Caco-2 (cell line): Measurements from ENCODE around the gene AKAP1. TPM values are rescaled to one million over a fixed set of nuclear protein-coding genes. Genes with fewer than 3 reads are reported as not detected.
A peak's percentile ranks its signal among the peaks of the same experiment; 100 is the strongest.

Source experiments
- Bru-seq: library from RNA; stranded (reverse); fragments of 400-500 nt; gene quantifications from one replicate; lab custom pipeline; 2021; lab: Mats Ljungman, UMichigan
- BruChase-seq, 2 experiments: library from RNA; stranded (reverse); fragments of 400-500 nt; gene quantifications; one replicate each; lab custom pipeline; 2021; lab: Mats Ljungman, UMichigan
- BruUV-seq: library from RNA; stranded (reverse); fragments of 400-500 nt; replicated peaks from 2 replicates; lab custom pipeline; 2021; lab: Mats Ljungman, UMichigan
- CTCF ChIA-PET: fragments of 300-600 bp; sonication (Branson Sonifier 250); formaldehyde crosslinking; loops from one replicate; lab custom pipeline; 2022; ENCODE audit warnings: antibody characterized with exemption; lab: Charles Lee
- POLR2A ChIA-PET: fragments of 300-600 bp; sonication (Branson Sonifier 250); formaldehyde crosslinking; loops from one replicate; lab custom pipeline; 2022; ENCODE audit warnings: antibody characterized with exemption; lab: Charles Lee
- DNase-seq, 2 experiments: peaks; one replicate each; pipeline versions ENCODE4 v3.0.0 to v3.0.0-alpha.2; 2020 to 2022
- H3K27me3 ChIP-seq: replicated peaks from 2 replicates; pipeline ENCODE4 v1.6.0; 2011; ENCODE audit warnings: low read length; ENCODE audit not compliant: control insufficient read depth, insufficient read depth
- H3K36me3 ChIP-seq: 2 replicates; pipeline ENCODE4 v1.5.1; 2011; ENCODE audit warnings: low read length; ENCODE audit not compliant: control insufficient read depth, insufficient read depth
- H3K4me1 ChIP-seq: fragments of 250-450 bp; sonication (Bioruptor Pico); 2 replicates; pipeline ENCODE4 v1.5.1; 2020; ENCODE audit warnings: mild to moderate bottlenecking
- H3K4me3 ChIP-seq: 2 replicates; pipeline ENCODE4 v1.5.1; 2011; ENCODE audit warnings: low read depth, mild to moderate bottlenecking, control low read depth, low read length
- H3K9me3 ChIP-seq: fragments of 250-450 bp; sonication (Bioruptor Pico); 2 replicates; pipeline ENCODE4 v1.5.1; 2020; ENCODE audit warnings: mild to moderate bottlenecking, moderate library complexity
- H3K27ac Mint-ChIP-seq: one replicate; pipeline ENCODE4 v1.8.0; 2022; ENCODE audit warnings: mixed read lengths; ENCODE audit not compliant: unreplicated experiment
- H3K27me3 Mint-ChIP-seq: one replicate; pipeline ENCODE4 v1.8.0; 2022; ENCODE audit warnings: mixed read lengths; ENCODE audit not compliant: insufficient read depth, unreplicated experiment
- H3K36me3 Mint-ChIP-seq: one replicate; pipeline ENCODE4 v1.8.0; 2022; ENCODE audit warnings: mild to moderate bottlenecking, mixed read lengths; ENCODE audit not compliant: insufficient read depth, unreplicated experiment
- H3K4me1 Mint-ChIP-seq: one replicate; pipeline ENCODE4 v1.8.0; 2022; ENCODE audit warnings: low read depth, mixed read lengths; ENCODE audit not compliant: unreplicated experiment
- H3K4me3 Mint-ChIP-seq: one replicate; pipeline ENCODE4 v1.8.0; 2022; ENCODE audit warnings: mild to moderate bottlenecking, moderate library complexity, mixed read lengths; ENCODE audit not compliant: unreplicated experiment
- H3K9me3 Mint-ChIP-seq: one replicate; pipeline ENCODE4 v1.8.0; 2022; ENCODE audit warnings: mixed read lengths; ENCODE audit not compliant: unreplicated experiment
- CTCF ChIP-seq, 2 experiments: fragments of 200-600 bp in 1 of 2; IDR thresholded peaks; 1 replicate in 1 of 2; 2 replicates in 1 of 2; pipeline versions ENCODE4 v1.5.1 to v1.8.0; 2011 to 2022; ENCODE audit warnings: antibody characterized with exemption in 1 of 2, control low read depth in 1 of 2, inconsistent platforms in 1 of 2, low read depth in 1 of 2, low read length in 1 of 2, mild to moderate bottlenecking in 1 of 2, moderate library complexity in 1 of 2; ENCODE audit not compliant: insufficient read depth in 1 of 2, severe bottlenecking in 1 of 2, unreplicated experiment in 1 of 2
- intact Hi-C: fragments of 100-400 bp; cut with micrococcal nuclease; formaldehyde crosslinking; loops from one replicate; pipeline ENCODE4 v1.10.0; 2022; ENCODE audit not compliant: unreplicated experiment
- long read RNA-seq: library from polyadenylated mRNA; stranded (forward); transcript quantifications from one replicate; pipeline ENCODE4 v2.0.0, GENCODE V29; 2022
- total RNA-seq: library from RNA; stranded (reverse); gene quantifications from 2 replicates; pipeline ENCODE4 v1.2.3, GENCODE V29; 2022

Gene AKAP1
- total RNA-seq: 87.1 and 87.2 TPM in 2 replicates
- Bru-seq, nascent RNA: percentile 89 among the genes with signal in this experiment
- BruChase-seq, experiment 1, labeled RNA remaining after a 2-hour chase: percentile 94 among the genes with signal in this experiment
- percentile 93 among the genes with signal in this experiment for BruChase-seq, experiment 2, labeled RNA remaining after a 6-hour chase
- long read RNA-seq, transcript AKAP1-202 (11 exons, 3,970 nt): major isoform, 124 of 176 reads
- long read RNA-seq, partial matches to known transcripts: 34 of 176 reads
- long read RNA-seq, other reads (novel, unspliced or antisense): 18 of 176 reads

DNA sequence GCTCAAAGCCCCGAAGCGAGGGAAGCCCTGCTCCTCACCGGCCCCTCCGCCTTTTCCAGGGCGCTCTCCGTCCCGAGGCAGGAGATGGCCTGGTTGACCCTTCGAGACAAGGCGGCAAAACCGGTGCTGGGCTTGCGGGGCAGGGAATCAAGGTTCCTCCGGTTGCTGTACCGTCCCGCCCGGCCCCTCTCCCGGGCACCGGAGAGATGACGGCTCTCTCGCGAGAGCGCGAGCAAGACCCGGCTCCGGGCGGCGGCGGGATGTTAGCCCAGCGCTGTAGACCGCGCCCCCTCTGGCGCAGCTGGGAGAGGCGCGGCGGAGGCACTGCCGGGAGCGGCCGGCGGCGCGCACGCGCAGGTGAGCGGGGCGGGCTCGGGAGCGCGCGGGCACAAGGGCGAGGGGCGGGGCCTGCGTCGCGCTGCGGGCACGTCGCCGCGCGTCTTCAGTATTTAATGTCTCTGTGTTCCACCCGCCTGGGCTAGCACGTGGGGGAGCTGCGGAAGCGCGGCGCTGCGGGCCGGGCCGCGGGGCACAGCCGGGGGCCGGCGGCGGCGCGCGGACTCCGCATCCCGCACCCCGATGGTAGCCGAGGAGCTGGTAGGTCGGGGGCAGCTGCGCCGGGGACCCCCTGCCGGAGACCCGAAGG, at the start of gene AKAP1:
Gene AKAP1 (plus strand): TSS at position 445 of the 646 bp plus-strand sequence. CDS start 20,219 bp downstream, outside the sequence.
- H3K36me3 ChIP-seq: peaks cover 2% of the 10 kb centered on the region; the same call in 1 of the 2 replicates
- no peaks in the 10 kb centered on the region for H3K27me3 Mint-ChIP-seq
- intact Hi-C loops: loop anchor here (10.0 kb wide), 2 partner anchors 120 to 250 kb away; partner anchors contain the start of genes C17orf67, COIL and DGKE
- TF ChIP-seq CTCF (IDR thresholded peaks at IDR 0.05; ENCODE audit: insufficient read depth in 1 of 2, low read depth in 1 of 2, low read length in 1 of 2, severe bottlenecking in 1 of 2, unreplicated experiment in 1 of 2): peak in 1 of 2 experiments; percentile 26
- H3K36me3 Mint-ChIP-seq: peaks cover 11% of the 10 kb centered on the region
- peak within 1 kb of the TSS; percentile 90 for H3K4me3 Mint-ChIP-seq
- POLR2A ChIA-PET: interaction anchor here (0.6 to 1.8 kb wide), 3 partner anchors 23 to 251 kb away, joined by 3 to 7 read pairs (median 5); partner anchors contain the start of genes C17orf67, DGKE and SCPEP1
- peak within 1 kb of the TSS; percentile 90 for H3K27ac Mint-ChIP-seq
- CTCF ChIA-PET: interaction anchor here (0.5 to 1.0 kb wide), 5 partner anchors 9 to 107 kb away, joined by 3 read pairs; partner anchors contain the start of gene SCPEP1
- no TSS peak for BruUV-seq
- H3K27me3 ChIP-seq: no peaks in the 10 kb centered on the region
- peak within 1 kb of the TSS; percentile 89 for H3K4me3 ChIP-seq
- H3K4me1 Mint-ChIP-seq: peaks cover 27% of the 10 kb centered on the region
- H3K9me3 ChIP-seq: no peaks in the 10 kb centered on the region
- no peaks in the 10 kb centered on the region for H3K9me3 Mint-ChIP-seq
- peaks cover 21% of the 10 kb centered on the region for H3K4me1 ChIP-seq
- peak; percentile 95 to 98 for DNase-seq

DNA sequence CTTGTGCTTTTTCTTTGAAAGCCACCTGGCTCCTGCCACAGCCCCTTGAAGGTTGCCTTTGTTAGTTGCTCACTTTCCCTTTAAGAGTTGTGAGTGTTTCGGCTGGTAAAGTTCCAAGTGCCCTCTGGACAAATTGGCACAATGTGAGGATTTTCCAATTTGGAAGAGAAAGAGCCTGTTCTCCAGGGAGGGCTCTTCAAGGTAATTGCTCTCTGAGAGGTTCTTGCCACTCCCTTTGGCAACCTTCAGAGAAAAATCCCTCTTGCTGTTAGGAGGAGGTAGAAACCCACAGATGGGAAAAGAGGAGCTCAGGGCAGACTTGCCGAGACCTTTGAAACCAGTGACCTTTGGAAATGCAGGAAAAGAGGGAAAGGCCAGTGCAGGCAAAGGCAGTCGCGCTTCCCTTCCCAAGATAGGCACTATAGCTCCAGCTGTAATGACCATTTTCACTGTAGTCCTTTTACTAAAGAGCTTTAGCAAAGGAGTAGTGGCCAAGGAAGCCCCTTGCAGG, 49.0 kb upstream of the AKAP1 start:
- ChIA-PET CTCF (interaction anchor here (0.6 kb wide), 1 partner anchor 8 kb away, joined by 3 read pairs; no protein-coding TSS in a partner anchor), POLR2A (interaction anchor here (0.7 kb wide), 1 partner anchor 78 kb away, joined by 3 read pairs; no protein-coding TSS in a partner anchor)
- no peaks in the 10 kb centered on the region for H3K36me3 Mint-ChIP-seq
- no peak for DNase-seq
- BruUV-seq: no TSS peak
- H3K4me3 Mint-ChIP-seq: no peak overlapping the region
- no peaks in the 10 kb centered on the region for H3K9me3 Mint-ChIP-seq
- Histone ChIP-seq H3K27me3 (no peaks in the 10 kb centered on the region), H3K36me3 (no peaks in the 10 kb centered on the region), H3K9me3 (no peaks in the 10 kb centered on the region), H3K4me3 (no peak overlapping the region), H3K4me1 (peaks cover 8% of the 10 kb centered on the region; the same call in 1 of the 2 replicates)
- H3K27me3 Mint-ChIP-seq: peaks cover 15% of the 10 kb centered on the region
- H3K27ac Mint-ChIP-seq: no peak overlapping the region
- no peaks in the 10 kb centered on the region for H3K4me1 Mint-ChIP-seq
- TF ChIP-seq CTCF (IDR thresholded peaks at IDR 0.05; ENCODE audit: insufficient read depth in 1 of 2, low read depth in 1 of 2, low read length in 1 of 2, severe bottlenecking in 1 of 2, unreplicated experiment in 1 of 2): no peak
- intact Hi-C loops: no loop called here

DNA sequence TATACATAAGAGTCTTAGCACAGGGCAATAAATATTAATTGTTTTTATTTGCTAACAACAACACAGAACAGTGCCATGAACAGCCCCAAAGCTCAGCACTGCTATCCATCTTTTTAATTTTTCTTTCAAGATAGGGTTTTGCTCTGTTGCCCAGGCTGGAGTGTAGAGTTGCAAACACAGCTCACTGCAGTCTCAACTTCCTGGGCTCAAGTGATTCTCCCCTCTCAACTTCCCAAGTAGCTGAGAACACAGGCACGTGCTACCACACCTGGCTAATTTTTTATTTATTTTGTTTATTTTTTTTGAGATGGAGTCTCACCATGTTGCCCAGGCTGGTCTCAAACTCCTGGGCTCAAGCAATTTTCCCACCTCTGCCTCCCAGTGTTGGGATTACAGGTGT, 47.6 kb upstream of the AKAP1 start:
- no peaks in the 10 kb centered on the region for H3K9me3 ChIP-seq
- no peaks in the 10 kb centered on the region for H3K36me3 ChIP-seq
- H3K4me3 Mint-ChIP-seq: no peak overlapping the region
- H3K27me3 ChIP-seq: no peaks in the 10 kb centered on the region
- ChIA-PET POLR2A (interaction anchor here (0.6 kb wide), 1 partner anchor 1648 kb away, joined by 3 read pairs; no protein-coding TSS in a partner anchor), CTCF (no interaction called here)
- peaks cover 15% of the 10 kb centered on the region for H3K27me3 Mint-ChIP-seq
- no peaks in the 10 kb centered on the region for H3K4me1 Mint-ChIP-seq
- H3K27ac Mint-ChIP-seq: no peak overlapping the region
- no TSS peak for BruUV-seq
- TF ChIP-seq CTCF (IDR thresholded peaks at IDR 0.05; ENCODE audit: insufficient read depth in 1 of 2, low read depth in 1 of 2, low read length in 1 of 2, severe bottlenecking in 1 of 2, unreplicated experiment in 1 of 2): no peak
- no peak overlapping the region for H3K4me3 ChIP-seq
- DNase-seq: no peak
- intact Hi-C loops: no loop called here
- H3K9me3 Mint-ChIP-seq: no peaks in the 10 kb centered on the region
- H3K36me3 Mint-ChIP-seq: no peaks in the 10 kb centered on the region
- H3K4me1 ChIP-seq: peaks cover 8% of the 10 kb centered on the region; the same call in 1 of the 2 replicates
